ENCODE data around the gene ARPP19. TPM values are rescaled to one million over a fixed set of nuclear protein-coding genes. Genes with fewer than 3 reads are reported as not detected.

The ARPP19 gene, protein sequence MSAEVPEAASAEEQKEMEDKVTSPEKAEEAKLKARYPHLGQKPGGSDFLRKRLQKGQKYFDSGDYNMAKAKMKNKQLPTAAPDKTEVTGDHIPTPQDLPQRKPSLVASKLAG
- total RNA-seq: 64.1 and 70.4 TPM in 2 replicates

DNA sequence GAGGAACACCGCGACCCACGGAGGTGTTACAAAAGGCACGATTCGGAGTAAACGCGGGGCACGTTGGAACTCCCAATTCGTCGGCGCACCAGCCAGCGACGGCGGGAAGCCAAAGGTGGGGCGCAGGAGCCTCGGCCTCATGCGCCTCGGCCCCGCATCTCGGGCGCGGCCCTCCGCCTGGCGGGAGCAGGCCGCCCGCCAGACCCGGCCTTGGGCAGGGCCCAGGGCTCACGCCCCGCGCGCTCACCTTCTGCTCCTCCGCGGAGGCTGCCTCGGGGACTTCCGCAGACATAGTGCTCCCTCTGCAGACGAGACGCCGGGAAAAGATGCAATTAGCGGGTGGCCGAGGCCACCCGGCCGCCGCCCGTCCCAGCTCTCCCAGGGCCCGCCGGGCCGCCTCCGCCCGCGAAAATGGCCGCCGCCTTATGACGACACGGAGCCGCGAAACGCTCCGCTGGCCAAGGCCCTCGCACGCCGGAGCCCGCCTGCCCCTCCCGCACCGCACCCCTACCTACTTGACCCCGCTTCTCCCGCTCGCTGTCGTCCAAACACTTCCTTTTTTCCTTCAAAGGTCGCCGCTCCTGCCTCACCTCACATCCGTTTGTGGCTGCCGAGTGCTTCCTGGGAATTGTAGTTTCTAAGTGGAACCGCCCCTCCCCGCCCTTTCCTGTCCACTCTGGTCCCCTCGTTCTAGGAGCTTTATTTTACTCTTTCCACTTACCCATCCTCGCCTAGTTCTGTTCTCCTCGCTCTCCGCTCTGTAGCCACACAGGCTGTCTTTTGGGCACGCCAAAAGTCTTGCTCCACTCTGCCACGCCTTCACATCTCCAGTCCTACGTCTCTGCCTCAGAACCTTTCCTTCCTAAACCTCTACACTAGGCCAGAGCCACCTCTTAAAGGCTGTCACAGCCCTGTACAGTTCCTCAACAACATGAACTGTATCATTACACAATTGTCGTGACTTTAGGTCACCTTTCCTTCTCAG lies at the start of gene ARPP19:
Gene ARPP19 (minus strand): TSS at position 430 of the 985 bp plus-strand sequence. CDS start 138 bp downstream, at position 292.

GRCh38 chr15:52528564-52529340 lies 40.1 kb downstream of the ARPP19 start, which contains the start of gene MYO5A:
MYO5A (minus strand) TSS chr15:52528880; CDS start chr15:52528806, 74 bp downstream.

Other genes with a start within 250 kb of the ARPP19 start
- gene MYO5A, start 40.1 kb downstream of the ARPP19 start, total RNA-seq: 14.7 and 16.5 TPM in 2 replicates
- 6.4 and 16.7 TPM in 2 replicates for gene ATOSA, start 110.4 kb upstream of the ARPP19 start, total RNA-seq
- 0.33 TPM in 1 of 2 replicates, not detected in the other for gene ONECUT1, start 221.3 kb upstream of the ARPP19 start, total RNA-seq